Stomach (tissue), 4 donors: ENCODE results near the gene GCSAM.

Experiments used
- CTCF ChIP-seq, 7 experiments: fragments of 450-650 bp in 4 of 7; fragments of 200-600 bp in 3 of 7; sonication (generic) in 3 of 7; IDR thresholded peaks; one replicate each; pipeline ENCODE4 v1.5.1; 2016 to 2019; ENCODE audit warnings: antibody characterized with exemption in 7 of 7, control low read depth in 2 of 7, mild to moderate bottlenecking in 1 of 7
- EP300 ChIP-seq: sonication (generic); formaldehyde crosslinking; IDR thresholded peaks from one replicate; pipeline ENCODE4 v1.6.1; 2017; ENCODE audit warnings: antibody characterized with exemption
- POLR2A ChIP-seq, 4 donors: fragments of 450-650 bp; IDR thresholded peaks; one replicate each; pipeline ENCODE4 v1.6.1; 2016; ENCODE audit warnings: antibody characterized with exemption in 4 of 4, control low read depth in 2 of 4, mild to moderate bottlenecking in 1 of 4, moderate library complexity in 1 of 4
- POLR2AphosphoS5 ChIP-seq, 3 donors: sonication (generic); formaldehyde crosslinking; IDR thresholded peaks; one replicate each; pipeline ENCODE4 v1.6.1; 2016; ENCODE audit warnings: antibody characterized with exemption in 3 of 3

GRCh38 chr3:112141293-112141692 is 8.2 kb upstream of the GCSAM start:
- TF ChIP-seq CTCF (IDR thresholded peaks at IDR 0.05) (no peak), POLR2A (IDR thresholded peaks at IDR 0.05) (no peak), EP300 (no peak), POLR2AphosphoS5 (IDR thresholded peaks at IDR 0.05) (no peak)
